ENCODE data around the gene ABCF1.

Gene ABCF1

GRCh38 chr6:30583921-30584320 lies 12.7 kb downstream of the ABCF1 start:
- TF ChIP-seq RARB (CRISPR knock-in tag; IDR thresholded peaks at IDR 0.05) (no peak), SNAI2 (CRISPR knock-in tag; IDR thresholded peaks at IDR 0.05) (no peak), TCF4 (CRISPR knock-in tag; IDR thresholded peaks at IDR 0.05; ENCODE audit: borderline replicate concordance) (no peak), ZNF70 (CRISPR knock-in tag; IDR thresholded peaks at IDR 0.05) (no peak)
- ATAC-seq: no peak

- no peak; the same call in 2 of the 3 replicates for ATAC-seq
- no peak for TF ChIP-seq GLIS3 (CRISPR knock-in tag; IDR thresholded peaks at IDR 0.05)
- no peak for TF ChIP-seq CSDC2 (CRISPR knock-in tag; IDR thresholded peaks at IDR 0.05)
- TF ChIP-seq CREB5 (CRISPR knock-in tag; IDR thresholded peaks at IDR 0.05; ENCODE audit: low read depth): no peak
- no peak for TF ChIP-seq ZFP3 (CRISPR knock-in tag; IDR thresholded peaks at IDR 0.05)
- TF ChIP-seq ZNF565 (CRISPR knock-in tag; conservative IDR thresholded peaks at IDR 0.05; ENCODE audit: low read depth): no peak
- no peak for TF ChIP-seq ARNTL (CRISPR knock-in tag; IDR thresholded peaks at IDR 0.05; ENCODE audit: borderline replicate concordance, low read depth)
- TF ChIP-seq RARB (CRISPR knock-in tag; IDR thresholded peaks at IDR 0.05): no peak
- no peak for TF ChIP-seq ZNF8 (CRISPR knock-in tag; IDR thresholded peaks at IDR 0.05)
These were observed 18.6 kb downstream of the ABCF1 start for GRCh38 chr6:30589754-30590358.

GRCh38 chr6:30590509-30590908 lies 19.3 kb downstream of the ABCF1 start:
- ATAC-seq: no peak
- no peak for TF ChIP-seq PATZ1 (CRISPR knock-in tag; IDR thresholded peaks at IDR 0.05; ENCODE audit: borderline replicate concordance)
- no peak for TF ChIP-seq ARNTL (CRISPR knock-in tag; IDR thresholded peaks at IDR 0.05; ENCODE audit: borderline replicate concordance, low read depth)
- no peak for TF ChIP-seq ZFP30 (CRISPR knock-in tag; IDR thresholded peaks at IDR 0.05)
- no peak for TF ChIP-seq ZNF565 (CRISPR knock-in tag; conservative IDR thresholded peaks at IDR 0.05; ENCODE audit: low read depth)
- TF ChIP-seq SNAI2 (CRISPR knock-in tag; IDR thresholded peaks at IDR 0.05): no peak
- no peak for TF ChIP-seq ESRRG (CRISPR knock-in tag; IDR thresholded peaks at IDR 0.05)
- no peak for TF ChIP-seq BACH2 (CRISPR knock-in tag; IDR thresholded peaks at IDR 0.05; ENCODE audit: borderline replicate concordance)
- TF ChIP-seq TSHZ2 (CRISPR knock-in tag; IDR thresholded peaks at IDR 0.05): no peak
- TF ChIP-seq GLIS3 (CRISPR knock-in tag; IDR thresholded peaks at IDR 0.05): no peak
- TF ChIP-seq PPARA (CRISPR knock-in tag; IDR thresholded peaks at IDR 0.05; ENCODE audit: borderline replicate concordance): no peak
- no peak for TF ChIP-seq TOX (CRISPR knock-in tag; IDR thresholded peaks at IDR 0.05; ENCODE audit: borderline replicate concordance)
- no peak for TF ChIP-seq RARB (CRISPR knock-in tag; IDR thresholded peaks at IDR 0.05)
- TF ChIP-seq POU6F1 (CRISPR knock-in tag; IDR thresholded peaks at IDR 0.05; ENCODE audit: borderline replicate concordance, low read depth): no peak
- TF ChIP-seq ZNF70 (CRISPR knock-in tag; IDR thresholded peaks at IDR 0.05): no peak
- no peak for TF ChIP-seq ZFP3 (CRISPR knock-in tag; IDR thresholded peaks at IDR 0.05)

- ATAC-seq: no peak; the same call in 2 of the 3 replicates
- TF ChIP-seq TCF4 (CRISPR knock-in tag; IDR thresholded peaks at IDR 0.05; ENCODE audit: borderline replicate concordance): no peak
- no peak for TF ChIP-seq ZFP3 (CRISPR knock-in tag; IDR thresholded peaks at IDR 0.05)
- TF ChIP-seq ZNF565 (CRISPR knock-in tag; conservative IDR thresholded peaks at IDR 0.05; ENCODE audit: low read depth): no peak
- no peak for TF ChIP-seq CREB5 (CRISPR knock-in tag; IDR thresholded peaks at IDR 0.05; ENCODE audit: low read depth)
- no peak for TF ChIP-seq PPARA (CRISPR knock-in tag; IDR thresholded peaks at IDR 0.05; ENCODE audit: borderline replicate concordance)
- no peak for TF ChIP-seq TOX (CRISPR knock-in tag; IDR thresholded peaks at IDR 0.05; ENCODE audit: borderline replicate concordance)
- TF ChIP-seq ARNTL (CRISPR knock-in tag; IDR thresholded peaks at IDR 0.05; ENCODE audit: borderline replicate concordance, low read depth): no peak
- TF ChIP-seq POU6F1 (CRISPR knock-in tag; IDR thresholded peaks at IDR 0.05; ENCODE audit: borderline replicate concordance, low read depth): no peak
- TF ChIP-seq OSR1 (CRISPR knock-in tag; IDR thresholded peaks at IDR 0.05): no peak
- no peak for TF ChIP-seq GLIS3 (CRISPR knock-in tag; IDR thresholded peaks at IDR 0.05)
- no peak for TF ChIP-seq BACH2 (CRISPR knock-in tag; IDR thresholded peaks at IDR 0.05; ENCODE audit: borderline replicate concordance)
These were observed 19.8 kb downstream of the ABCF1 start for GRCh38 chr6:30591008-30591407.
